Measurements from ENCODE around the gene PSEN1. TPM values are rescaled to one million over a fixed set of nuclear protein-coding genes. Genes with fewer than 3 reads are reported as not detected.

Gene PSEN1
- total and polyA plus RNA-seq, 2 of the 8 experiments (the other 6 are each of a cell fraction or from before 2014, with no cell fraction given) = 10.1 to 38.7 TPM

DNA sequence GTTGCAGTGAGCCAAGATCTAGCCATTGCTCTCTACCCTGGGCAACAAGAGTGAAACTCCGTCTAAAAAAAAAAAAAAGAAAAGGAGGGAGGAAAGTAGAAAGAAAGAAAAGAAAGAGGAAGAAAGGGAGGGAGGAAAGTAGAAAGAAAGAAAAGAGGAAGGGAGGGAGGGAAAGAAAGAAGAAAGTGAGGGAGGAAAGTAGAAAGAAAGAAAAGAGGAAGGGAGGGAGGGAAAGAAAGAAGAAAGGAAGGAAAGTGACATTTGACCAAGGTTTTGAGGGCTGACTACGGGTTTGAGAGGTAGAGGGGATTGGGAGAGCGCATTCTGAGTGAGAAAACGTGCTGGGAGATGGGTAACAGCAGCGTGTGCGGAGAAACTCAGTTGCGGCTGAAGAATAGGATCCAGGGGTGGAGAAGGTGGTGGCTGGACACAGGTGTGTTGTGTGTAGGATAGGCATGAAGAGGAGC lies 100.5 kb downstream of the PSEN1 start:
- Histone ChIP-seq H3K4me2 (ENCODE audit: insufficient read depth in 1 of 2, low read depth in 2 of 2, low read length in 2 of 2) (peak overlapping the region; percentile 89 to 96), H4K20me1 (replicated peaks in 1 of 2; ENCODE audit: control insufficient read depth in 1 of 2, insufficient read depth in 2 of 2, low read length in 2 of 2) (peaks cover 3 to 4% of the 10 kb centered on the region in 2 experiments), H3K79me2 (ENCODE audit: control insufficient read depth in 1 of 2, insufficient read depth in 2 of 2, low read length in 2 of 2) (peaks cover 0 to 10% of the 10 kb centered on the region in 2 experiments; a peak in 2 of 4 replicates), H3K9ac (replicated peaks in 1 of 4; ENCODE audit: extremely low read depth in 1 of 4, low read depth in 3 of 4, low read length in 3 of 4) (peak overlapping the region in 2 of 4 experiments; percentile 22 to 34; a peak in 3 of 7 replicates), H3K27ac (ENCODE audit: low read depth, low read length) (no peak overlapping the region), H3K9me3 (ENCODE audit: insufficient read depth in 2 of 2, low read depth in 1 of 2, low read length in 1 of 2) (no peaks in the 10 kb centered on the region), H2BK12ac (ENCODE audit: low read depth, low read length) (peak overlapping the region; percentile 93; the same call in 1 of the 2 replicates), H3K23me2 (ENCODE audit: low read depth, low read length) (peaks cover 22% of the 10 kb centered on the region), H3K79me1 (ENCODE audit: low read depth, low read length) (peaks cover 3% of the 10 kb centered on the region), H2AFZ (ENCODE audit: low read length) (no peak overlapping the region), H3K27me3 (replicated peaks in 1 of 4; ENCODE audit: control insufficient read depth in 3 of 4, extremely low read depth in 1 of 4, insufficient read depth in 3 of 4, low read length in 3 of 4) (peaks cover 6 to 29% (median 20%) of the 10 kb centered on the region in 4 experiments), H2AK5ac (ENCODE audit: low read depth, low read length) (no peak overlapping the region), H3K4me3 (ENCODE audit: extremely low read depth in 1 of 4, insufficient read depth in 2 of 4, low read depth in 3 of 4, low read length in 4 of 4) (peak overlapping the region; percentile 55 to 62 (median 60)), H3K18ac (ENCODE audit: extremely low read depth, low read length) (peak overlapping the region; percentile 80), H2BK5ac (ENCODE audit: low read depth, low read length) (peak overlapping the region; percentile 86; the same call in 1 of the 2 replicates), H4K5ac (ENCODE audit: insufficient read length, low read depth, low read length) (no peak overlapping the region), H2BK15ac (ENCODE audit: low read length) (peak overlapping the region; percentile 98; the same call in 1 of the 2 replicates), H3K14ac (ENCODE audit: insufficient read length) (no peak overlapping the region), H4K8ac (ENCODE audit: extremely low read depth, insufficient read depth, low read length) (no peak overlapping the region), H3K36me3 (ENCODE audit: control insufficient read depth in 2 of 4, insufficient read depth in 4 of 4, low read length in 3 of 4) (0 out of 8 replicates have a peak, but pooled peaks cover 0 to 3% (median 0%) of the 10 kb centered on the region in 4 experiments), H2BK120ac (replicated peaks; ENCODE audit: low read depth, low read length) (no peak overlapping the region), H4K91ac (replicated peaks; ENCODE audit: insufficient read length, low read length) (peak overlapping the region; percentile 22), H3K56ac (replicated peaks; ENCODE audit: insufficient read length, low read depth, low read length) (no peak overlapping the region), H2BK20ac (ENCODE audit: low read length) (peak overlapping the region; percentile 92; the same call in 1 of the 2 replicates), H3K4me1 (replicated peaks in 1 of 4; ENCODE audit: control insufficient read depth in 3 of 4, insufficient read depth in 4 of 4, low read length in 3 of 4) (peaks cover 6 to 59% (median 35%) of the 10 kb centered on the region in 4 experiments), H3K4ac (replicated peaks; ENCODE audit: insufficient read length, low read depth, low read length) (peak overlapping the region; percentile 0), H3K23ac (ENCODE audit: insufficient read length) (no peak overlapping the region)
- DNase-seq (ENCODE audit: low read depth in 1 of 2, low spot score in 2 of 2) (no peak), FAIRE-seq (no peak)
- ChIA-PET CTCF (ENCODE audit: partially characterized antibody) (interaction anchor here (1.6 to 1.8 kb wide), 2 partner anchors 47 to 235 kb away, joined by 5 to 7 read pairs; no protein-coding TSS in a partner anchor), POLR2A (ENCODE audit: partially characterized antibody) (interaction anchor here (0.6 to 1.6 kb wide), 8 partner anchors 9 to 231 kb away, joined by 3 to 4 read pairs (median 3); partner anchors contain the start of gene NUMB)
- WGBS, 2 experiments (ENCODE audit: extremely low coverage in 1 of 2, insufficient coverage in 1 of 2, insufficient read length in 1 of 2, insufficient replicate concordance in 2 of 2, low coverage in 1 of 2, low lambda C conversion rate in 2 of 2, missing lambda C conversion rate in 1 of 2) = 11% methylated on average over 5 of the region's 7 CpGs; no CpG with 5 or more reads in 1 of the 2 experiments
- TF ChIP-seq FOSL1 (IDR thresholded peaks at IDR 0.05; ENCODE audit: insufficient read depth, low read depth, low read length) = no peak

Data from H1 (cell line).